Measurements from ENCODE around the gene SNRK.

The SNRK gene

GRCh38 chr3:43256714-43257461, 29.5 kb upstream of the SNRK start:
- no peak overlapping the region for H3K4me3 Mint-ChIP-seq
- peaks cover 31% of the 10 kb centered on the region for H3K4me1 Mint-ChIP-seq
- no peaks in the 10 kb centered on the region for H3K36me3 Mint-ChIP-seq
- H3K9me3 Mint-ChIP-seq, result no peaks in the 10 kb centered on the region
- no peak overlapping the region for H3K27ac Mint-ChIP-seq
- ATAC-seq, result peak; percentile 27
- peaks cover 7% of the 10 kb centered on the region for H3K27me3 Mint-ChIP-seq

- Mint-ChIP-seq H3K27ac (no peak overlapping the region), H3K4me1 (peaks cover 31% of the 10 kb centered on the region), H3K36me3 (no peaks in the 10 kb centered on the region), H3K27me3 (peaks cover 9% of the 10 kb centered on the region), H3K9me3 (no peaks in the 10 kb centered on the region), H3K4me3 (no peak overlapping the region)
- ATAC-seq, result no peak
Measured at GRCh38 chr3:43257850-43258249, 28.5 kb upstream of the SNRK start.

- no peak overlapping the region for H3K27ac Mint-ChIP-seq
- H3K36me3 Mint-ChIP-seq, result no peaks in the 10 kb centered on the region
- peaks cover 31% of the 10 kb centered on the region for H3K4me1 Mint-ChIP-seq
- ATAC-seq, result no peak
- H3K4me3 Mint-ChIP-seq, result no peak overlapping the region
- no peaks in the 10 kb centered on the region for H3K9me3 Mint-ChIP-seq
- peaks cover 9% of the 10 kb centered on the region for H3K27me3 Mint-ChIP-seq
Measured at GRCh38 chr3:43259626-43260025, 26.7 kb upstream of the SNRK start.

- H3K27me3 Mint-ChIP-seq, result peaks cover 9% of the 10 kb centered on the region
- no peak overlapping the region for H3K27ac Mint-ChIP-seq
- peaks cover 31% of the 10 kb centered on the region for H3K4me1 Mint-ChIP-seq
- no peaks in the 10 kb centered on the region for H3K9me3 Mint-ChIP-seq
- no peak overlapping the region for H3K4me3 Mint-ChIP-seq
- ATAC-seq, result no peak
- no peaks in the 10 kb centered on the region for H3K36me3 Mint-ChIP-seq
Measured at GRCh38 chr3:43260412-43260811, 25.9 kb upstream of the SNRK start.

GRCh38 chr3:43262194-43262593, 24.1 kb upstream of the SNRK start:
- ATAC-seq, result no peak
- no peak overlapping the region for H3K4me3 Mint-ChIP-seq

GRCh38 chr3:43266451-43266850, 19.9 kb upstream of the SNRK start:
- no peaks in the 10 kb centered on the region for H3K4me1 Mint-ChIP-seq
- no peak for ATAC-seq
- H3K4me3 Mint-ChIP-seq, result no peak overlapping the region
- no peaks in the 10 kb centered on the region for H3K36me3 Mint-ChIP-seq
- H3K27me3 Mint-ChIP-seq, result peaks cover 7% of the 10 kb centered on the region
- H3K27ac Mint-ChIP-seq, result no peak overlapping the region
- no peaks in the 10 kb centered on the region for H3K9me3 Mint-ChIP-seq

More at GRCh38 chr3:43262194-43262593, 24.1 kb upstream of the SNRK start:
- Mint-ChIP-seq H3K36me3 (no peaks in the 10 kb centered on the region), H3K4me1 (peaks cover 16% of the 10 kb centered on the region), H3K27ac (no peak overlapping the region), H3K9me3 (no peaks in the 10 kb centered on the region), H3K27me3 (peaks cover 9% of the 10 kb centered on the region)

- Mint-ChIP-seq H3K27me3 (peaks cover 1% of the 10 kb centered on the region), H3K27ac (no peak overlapping the region), H3K4me1 (no peaks in the 10 kb centered on the region), H3K4me3 (no peak overlapping the region), H3K9me3 (no peaks in the 10 kb centered on the region), H3K36me3 (no peaks in the 10 kb centered on the region)
- no peak for ATAC-seq
Measured at GRCh38 chr3:43266995-43267394, 19.3 kb upstream of the SNRK start.

- Mint-ChIP-seq H3K4me1 (no peaks in the 10 kb centered on the region), H3K36me3 (no peaks in the 10 kb centered on the region), H3K27me3 (no peaks in the 10 kb centered on the region), H3K4me3 (no peak overlapping the region), H3K9me3 (no peaks in the 10 kb centered on the region), H3K27ac (no peak overlapping the region)
- no peak for ATAC-seq
Measured at GRCh38 chr3:43268636-43269035, 17.7 kb upstream of the SNRK start.

- Mint-ChIP-seq H3K27ac (no peak overlapping the region), H3K36me3 (no peaks in the 10 kb centered on the region), H3K4me1 (no peaks in the 10 kb centered on the region), H3K4me3 (no peak overlapping the region), H3K9me3 (no peaks in the 10 kb centered on the region), H3K27me3 (no peaks in the 10 kb centered on the region)
- ATAC-seq, result no peak
Measured at GRCh38 chr3:43270078-43270477, 16.3 kb upstream of the SNRK start.

- Mint-ChIP-seq H3K9me3 (no peaks in the 10 kb centered on the region), H3K27me3 (peaks cover 12% of the 10 kb centered on the region), H3K36me3 (no peaks in the 10 kb centered on the region), H3K27ac (no peak overlapping the region), H3K4me3 (no peak overlapping the region), H3K4me1 (no peaks in the 10 kb centered on the region)
- no peak for ATAC-seq
Measured at GRCh38 chr3:43273416-43273815, 12.9 kb upstream of the SNRK start.

- Mint-ChIP-seq H3K4me3 (no peak overlapping the region), H3K4me1 (no peaks in the 10 kb centered on the region), H3K27me3 (peaks cover 24% of the 10 kb centered on the region), H3K27ac (no peak overlapping the region), H3K9me3 (no peaks in the 10 kb centered on the region), H3K36me3 (no peaks in the 10 kb centered on the region)
- ATAC-seq, result no peak
Measured at GRCh38 chr3:43279082-43279481, 7.3 kb upstream of the SNRK start.

- peaks cover 24% of the 10 kb centered on the region for H3K27me3 Mint-ChIP-seq
- no peak for ATAC-seq
Measured at GRCh38 chr3:43279532-43279931, 6.8 kb upstream of the SNRK start.

GRCh38 chr3:43281020-43281419, 5.3 kb upstream of the SNRK start:
- Mint-ChIP-seq H3K4me3 (no peak overlapping the region), H3K27me3 (peaks cover 24% of the 10 kb centered on the region), H3K27ac (no peak overlapping the region), H3K36me3 (no peaks in the 10 kb centered on the region), H3K4me1 (peaks cover 5% of the 10 kb centered on the region), H3K9me3 (no peaks in the 10 kb centered on the region)
- no peak for ATAC-seq

More at GRCh38 chr3:43279532-43279931, 6.8 kb upstream of the SNRK start:
- Mint-ChIP-seq H3K4me1 (no peaks in the 10 kb centered on the region), H3K36me3 (no peaks in the 10 kb centered on the region), H3K27ac (no peak overlapping the region), H3K9me3 (no peaks in the 10 kb centered on the region), H3K4me3 (no peak overlapping the region)

- Mint-ChIP-seq H3K36me3 (peaks cover 5% of the 10 kb centered on the region), H3K4me3 (no peak overlapping the region), H3K27ac (no peak overlapping the region), H3K4me1 (peaks cover 31% of the 10 kb centered on the region), H3K9me3 (no peaks in the 10 kb centered on the region), H3K27me3 (peaks cover 10% of the 10 kb centered on the region)
- ATAC-seq, result no peak
Measured at GRCh38 chr3:43284171-43284570, 2.2 kb upstream of the SNRK start.

- Mint-ChIP-seq H3K36me3 (peaks cover 11% of the 10 kb centered on the region), H3K27ac (peak overlapping the region; percentile 69), H3K4me3 (peak overlapping the region; percentile 90), H3K27me3 (no peaks in the 10 kb centered on the region), H3K4me1 (peaks cover 46% of the 10 kb centered on the region), H3K9me3 (no peaks in the 10 kb centered on the region)
- ATAC-seq, result no peak
Measured at GRCh38 chr3:43285644-43286043, 696 bp upstream of the SNRK start.

GRCh38 chr3:43286841-43287499, 630 bp downstream of the SNRK start:
- no peaks in the 10 kb centered on the region for H3K9me3 Mint-ChIP-seq
- H3K27me3 Mint-ChIP-seq, result no peaks in the 10 kb centered on the region
- H3K36me3 Mint-ChIP-seq, result peaks cover 12% of the 10 kb centered on the region
- H3K4me3 Mint-ChIP-seq, result peak overlapping the region; percentile 85
- H3K27ac Mint-ChIP-seq, result peak overlapping the region; percentile 67
- peak; percentile 51 for ATAC-seq
- H3K4me1 Mint-ChIP-seq, result peaks cover 59% of the 10 kb centered on the region

All from stimulated activated memory B cell treated with anti-CD40 and anti-IgM and Interleukin-4, amounts not matched to agents 10 μg/mL and 1 μg/mL and 100 μg/mL, for 72 hours (primary cell).